ENCODE measurements around the gene KIAA2012. TPM values are rescaled to one million over a fixed set of nuclear protein-coding genes. Genes with fewer than 3 reads are reported as not detected.

Gene KIAA2012
- total and polyA plus RNA-seq, 2 donors (not counting 1 experiment from before 2014, with no cell fraction given): not detected

DNA sequence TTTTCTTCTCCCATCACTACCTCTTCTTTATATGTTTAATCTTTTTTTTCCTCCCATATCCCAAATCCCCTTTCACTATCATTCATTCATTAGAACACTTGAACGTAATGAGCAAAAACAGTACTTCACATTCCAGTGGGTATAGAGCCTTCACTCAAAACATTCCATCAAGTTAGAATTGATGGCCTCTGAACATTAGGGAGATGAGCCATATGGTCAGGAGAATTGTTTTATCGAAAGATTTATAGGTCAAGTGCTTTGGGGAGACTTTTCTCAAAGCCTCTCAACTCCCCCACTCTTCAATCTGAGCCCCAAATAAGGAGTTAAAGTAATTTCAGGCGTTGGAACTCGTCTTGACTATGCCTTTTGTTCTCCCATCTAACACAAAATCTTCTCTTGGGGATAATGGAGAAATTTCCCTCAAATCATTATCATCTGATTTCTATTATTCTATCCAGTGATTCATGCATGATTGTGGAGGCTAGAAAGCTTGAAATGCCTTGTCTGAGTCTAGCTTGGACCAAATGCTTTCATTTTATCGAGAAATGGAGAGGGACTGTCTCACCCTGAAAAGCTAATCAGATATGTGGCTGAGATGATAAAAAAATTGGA is 79.2 kb downstream of the KIAA2012 start:
- Histone ChIP-seq H3K9me3 (ENCODE audit: control extremely low read depth in 1 of 3, control insufficient read depth in 2 of 3, insufficient read depth in 1 of 3, low read length in 2 of 3) (no peaks in the 10 kb centered on the region), H3K9ac (ENCODE audit: low read length) (no peak overlapping the region), H3K4me2 (replicated peaks; ENCODE audit: low read depth, low read length, poor library complexity, severe bottlenecking) (no peak overlapping the region), H3K27ac (ENCODE audit: low read length in 2 of 2) (no peak overlapping the region), H4K20me1 (ENCODE audit: control insufficient read depth, insufficient read depth, low read length, poor library complexity, severe bottlenecking) (no peaks in the 10 kb centered on the region), H3K79me2 (ENCODE audit: control insufficient read depth, insufficient read depth, low read length) (no peaks in the 10 kb centered on the region), H3K27me3 (replicated peaks in 1 of 4; ENCODE audit: control extremely low read depth in 1 of 4, control insufficient read depth in 3 of 4, insufficient read depth in 4 of 4, low read length in 3 of 4) (peaks cover 0 to 7% (median 2%) of the 10 kb centered on the region in 4 experiments), H2AFZ (ENCODE audit: insufficient read depth, low read depth, low read length, poor library complexity, severe bottlenecking) (no peak overlapping the region), H3K4me3 (ENCODE audit: control extremely low read depth in 1 of 5, extremely low read depth in 1 of 5, insufficient read depth in 1 of 5, low read depth in 2 of 5, low read length in 4 of 5) (no peak overlapping the region), H3K4me1 (ENCODE audit: control insufficient read depth in 2 of 2, insufficient read depth in 2 of 2, low read length in 2 of 2) (no peaks in the 10 kb centered on the region), H3K36me3 (replicated peaks in 1 of 2; ENCODE audit: control extremely low read depth in 1 of 2, control insufficient read depth in 1 of 2, extremely low read depth in 1 of 2, insufficient read depth in 2 of 2, low read length in 1 of 2) (no peaks in the 10 kb centered on the region)
- H3K4me3 Mint-ChIP-seq: no peak overlapping the region
- POLR2A ChIA-PET: no interaction called here
- intact Hi-C loops (cut with micrococcal nuclease): no loop called here
- no peak for DNase-seq
- peaks cover 35% of the 10 kb centered on the region for H3K27me3 Mint-ChIP-seq
- ATAC-seq (ENCODE audit: low read depth): no peak
- CTCF ChIA-PET: no interaction called here
- TF ChIP-seq, protein P1, sequence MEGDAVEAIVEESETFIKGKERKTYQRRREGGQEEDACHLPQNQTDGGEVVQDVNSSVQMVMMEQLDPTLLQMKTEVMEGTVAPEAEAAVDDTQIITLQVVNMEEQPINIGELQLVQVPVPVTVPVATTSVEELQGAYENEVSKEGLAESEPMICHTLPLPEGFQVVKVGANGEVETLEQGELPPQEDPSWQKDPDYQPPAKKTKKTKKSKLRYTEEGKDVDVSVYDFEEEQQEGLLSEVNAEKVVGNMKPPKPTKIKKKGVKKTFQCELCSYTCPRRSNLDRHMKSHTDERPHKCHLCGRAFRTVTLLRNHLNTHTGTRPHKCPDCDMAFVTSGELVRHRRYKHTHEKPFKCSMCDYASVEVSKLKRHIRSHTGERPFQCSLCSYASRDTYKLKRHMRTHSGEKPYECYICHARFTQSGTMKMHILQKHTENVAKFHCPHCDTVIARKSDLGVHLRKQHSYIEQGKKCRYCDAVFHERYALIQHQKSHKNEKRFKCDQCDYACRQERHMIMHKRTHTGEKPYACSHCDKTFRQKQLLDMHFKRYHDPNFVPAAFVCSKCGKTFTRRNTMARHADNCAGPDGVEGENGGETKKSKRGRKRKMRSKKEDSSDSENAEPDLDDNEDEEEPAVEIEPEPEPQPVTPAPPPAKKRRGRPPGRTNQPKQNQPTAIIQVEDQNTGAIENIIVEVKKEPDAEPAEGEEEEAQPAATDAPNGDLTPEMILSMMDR (IDR thresholded peaks at IDR 0.05): no peak
- no peak for TF ChIP-seq EZH2 (IDR thresholded peaks at IDR 0.05; ENCODE audit: borderline replicate concordance, insufficient read depth, low read depth, low read length, poor library complexity, severe bottlenecking)
- H3K9me3 Mint-ChIP-seq (ENCODE audit: insufficient read depth): no peaks in the 10 kb centered on the region
- H3K4me1 Mint-ChIP-seq: no peaks in the 10 kb centered on the region
- WGBS (ENCODE audit: insufficient coverage): no CpG with 5 or more reads among the region's 5 CpGs
- H3K27ac Mint-ChIP-seq: no peak overlapping the region

DNA sequence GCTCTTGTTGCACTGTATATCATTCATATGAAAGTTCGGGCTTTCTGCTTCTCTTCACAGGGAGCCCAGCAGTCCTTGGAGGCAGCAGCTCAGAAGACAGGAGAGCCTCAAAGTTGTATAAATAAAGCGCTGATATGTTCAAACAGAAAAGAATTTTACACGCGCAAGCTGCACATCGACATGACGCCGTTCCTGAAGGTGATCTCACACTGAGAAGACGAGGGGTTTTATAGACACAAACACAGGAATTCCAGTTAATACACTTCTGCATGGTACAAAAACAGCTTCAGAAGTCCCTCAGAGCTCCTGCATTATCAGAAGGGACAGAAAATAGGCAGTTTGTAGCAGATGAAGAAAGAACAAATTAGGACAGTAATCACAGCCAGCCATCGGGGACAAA is 81.6 kb downstream of the KIAA2012 start:
- H3K27me3 ChIP-seq (replicated peaks in 1 of 4; ENCODE audit: control extremely low read depth in 1 of 4, control insufficient read depth in 3 of 4, insufficient read depth in 4 of 4, low read length in 3 of 4): peaks cover 0 to 5% (median 2%) of the 10 kb centered on the region in 4 experiments
- H2AFZ ChIP-seq (ENCODE audit: insufficient read depth, low read depth, low read length, poor library complexity, severe bottlenecking): no peak overlapping the region
- no peaks in the 10 kb centered on the region for H3K36me3 ChIP-seq (replicated peaks in 1 of 2; ENCODE audit: control extremely low read depth in 1 of 2, control insufficient read depth in 1 of 2, extremely low read depth in 1 of 2, insufficient read depth in 2 of 2, low read length in 1 of 2)
- H3K27me3 Mint-ChIP-seq: peaks cover 35% of the 10 kb centered on the region
- no peak overlapping the region for H3K4me3 ChIP-seq (ENCODE audit: control extremely low read depth in 1 of 5, extremely low read depth in 1 of 5, insufficient read depth in 1 of 5, low read depth in 2 of 5, low read length in 4 of 5)
- H3K4me1 Mint-ChIP-seq: no peaks in the 10 kb centered on the region
- WGBS (ENCODE audit: insufficient coverage): 92% methylated on average over 8 of the region's 9 CpGs
- no peaks in the 10 kb centered on the region for H4K20me1 ChIP-seq (ENCODE audit: control insufficient read depth, insufficient read depth, low read length, poor library complexity, severe bottlenecking)
- TF ChIP-seq, protein P1 (IDR thresholded peaks at IDR 0.05): no peak
- no peak for TF ChIP-seq EZH2 (IDR thresholded peaks at IDR 0.05; ENCODE audit: borderline replicate concordance, insufficient read depth, low read depth, low read length, poor library complexity, severe bottlenecking)
- no peak overlapping the region for H3K27ac Mint-ChIP-seq
- H3K9me3 ChIP-seq (ENCODE audit: control extremely low read depth in 1 of 3, control insufficient read depth in 2 of 3, insufficient read depth in 1 of 3, low read length in 2 of 3): no peaks in the 10 kb centered on the region
- H3K9ac ChIP-seq (ENCODE audit: low read length): no peak overlapping the region
- H3K4me3 Mint-ChIP-seq: no peak overlapping the region
- ChIA-PET CTCF (no interaction called here), POLR2A (no interaction called here)
- no peaks in the 10 kb centered on the region for H3K4me1 ChIP-seq (ENCODE audit: control insufficient read depth in 2 of 2, insufficient read depth in 2 of 2, low read length in 2 of 2)
- H3K27ac ChIP-seq (ENCODE audit: low read length in 2 of 2): no peak overlapping the region
- no peak overlapping the region for H3K4me2 ChIP-seq (replicated peaks; ENCODE audit: low read depth, low read length, poor library complexity, severe bottlenecking)
- intact Hi-C loops (cut with micrococcal nuclease): no loop called here
- H3K9me3 Mint-ChIP-seq (ENCODE audit: insufficient read depth): no peaks in the 10 kb centered on the region
- no peak for DNase-seq
- no peaks in the 10 kb centered on the region for H3K79me2 ChIP-seq (ENCODE audit: control insufficient read depth, insufficient read depth, low read length)
- no peak for ATAC-seq (ENCODE audit: low read depth)

Measured in B cell (primary cell).